NCI-H524 treated with DMSO at 0.1 percent for 48 hours (cell line): Measurements from ENCODE around the gene KCNIP2.

ENCODE experiments used
- DNase-seq: peaks from one replicate; lab custom pipeline; 2025; lab: John Stamatoyannopoulos, UW

KCNIP2 gene

DNA sequence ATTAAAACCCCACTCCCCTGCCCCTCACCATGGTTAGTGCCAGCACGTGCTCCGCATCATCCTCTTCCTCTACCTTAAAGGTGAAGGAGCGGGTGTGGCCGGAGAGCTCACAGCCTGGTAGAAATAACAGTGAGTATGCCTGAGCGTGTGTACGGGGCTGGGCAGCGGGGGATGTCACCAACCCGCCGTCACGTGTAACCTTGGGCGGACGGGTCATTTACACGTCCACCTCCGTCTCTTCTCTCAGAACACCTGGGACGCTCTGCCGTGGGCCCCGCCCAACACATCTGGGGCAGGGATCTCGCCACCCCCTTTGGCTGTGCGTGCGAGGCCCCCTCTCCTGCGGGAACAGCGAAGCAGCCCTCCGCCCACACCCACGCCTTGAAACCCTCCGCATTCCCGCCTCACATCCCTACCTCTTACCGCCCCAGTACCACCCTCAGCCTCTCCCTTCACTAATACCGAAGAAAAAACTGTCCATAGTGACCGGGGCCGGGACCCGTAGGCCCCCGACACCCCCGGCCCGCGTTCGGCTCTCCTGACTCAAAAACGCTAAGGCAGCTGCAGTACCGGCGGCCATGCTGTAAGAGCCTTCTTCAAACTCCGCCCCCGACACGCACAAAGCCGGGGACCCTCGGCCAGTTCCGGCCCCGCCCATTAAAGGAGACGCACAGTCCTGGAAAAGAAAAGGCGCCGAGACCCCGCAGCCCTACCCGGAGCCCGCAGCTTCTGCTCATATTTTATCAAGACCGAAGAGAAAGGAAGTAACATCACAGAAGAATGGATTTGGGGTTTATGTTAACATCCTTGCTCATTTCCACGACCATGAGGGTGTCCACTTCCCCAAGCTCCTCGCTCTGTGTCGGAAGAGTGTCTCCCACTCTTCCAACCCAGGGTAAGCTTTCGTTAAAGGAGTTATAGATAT, 60.5 kb downstream of the KCNIP2 start, which contains the start of gene NPM3:
Gene NPM3 (minus strand): TSS at position 636 of the 925 bp plus-strand sequence. CDS start 56 bp downstream, at position 580.
- DNase-seq = no peak

DNA sequence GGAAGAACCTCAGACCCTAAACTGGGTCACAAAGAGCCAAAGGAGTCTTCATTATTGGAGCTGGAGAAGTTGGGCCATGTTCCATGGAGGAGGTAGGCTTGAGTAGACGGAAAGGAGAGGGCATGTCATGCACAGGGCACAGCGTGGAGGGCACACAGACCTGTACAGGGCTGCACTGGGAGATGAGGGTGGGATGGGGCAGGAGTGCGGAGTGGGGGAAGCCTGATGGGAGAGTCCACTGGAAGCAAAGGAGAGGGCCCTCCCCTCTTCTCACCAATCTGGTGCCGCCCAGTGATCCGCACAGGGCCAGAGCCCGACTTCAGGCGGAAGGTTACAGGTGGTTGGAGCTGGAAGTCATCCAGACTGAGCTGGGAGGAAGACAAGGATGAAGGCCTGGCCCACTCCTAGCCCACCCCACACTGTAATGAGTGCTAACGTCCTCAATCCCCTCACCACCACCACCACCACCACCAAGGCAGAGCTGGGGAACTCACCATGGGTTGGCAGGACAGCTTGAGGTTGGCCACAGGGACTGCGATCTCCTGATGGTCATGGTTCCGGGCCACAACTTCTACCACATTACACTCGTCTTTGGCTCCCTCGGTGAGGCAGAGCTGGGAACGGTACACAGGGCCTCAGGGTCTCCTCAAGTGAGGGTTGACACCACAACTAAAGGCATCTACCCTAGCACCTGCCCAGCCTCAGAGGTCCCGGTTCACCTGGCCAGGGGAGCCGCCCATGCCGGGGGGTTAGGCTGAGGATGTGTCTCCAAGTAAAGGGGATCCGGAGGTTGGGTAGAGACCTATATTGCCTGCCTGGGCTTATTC, 61.4 kb downstream of the KCNIP2 start:
- DNase-seq = no peak

DNA sequence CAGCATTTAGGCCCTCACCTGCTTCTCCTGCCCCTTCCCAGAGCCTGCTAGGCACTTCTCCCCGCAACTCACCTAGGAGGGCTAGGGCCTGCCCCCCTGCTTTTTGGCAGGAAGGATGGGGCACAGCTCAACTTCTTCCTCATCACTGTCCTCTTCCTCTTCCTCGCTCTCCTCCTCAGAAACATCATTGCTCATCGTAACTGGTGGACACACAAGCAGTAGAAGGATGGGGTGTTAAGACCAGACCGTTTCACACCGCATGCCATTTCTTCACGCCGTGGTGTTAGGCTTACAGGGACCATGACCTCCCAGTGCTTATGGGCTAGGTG, 62.0 kb downstream of the KCNIP2 start:
- DNase-seq = no peak

DNA sequence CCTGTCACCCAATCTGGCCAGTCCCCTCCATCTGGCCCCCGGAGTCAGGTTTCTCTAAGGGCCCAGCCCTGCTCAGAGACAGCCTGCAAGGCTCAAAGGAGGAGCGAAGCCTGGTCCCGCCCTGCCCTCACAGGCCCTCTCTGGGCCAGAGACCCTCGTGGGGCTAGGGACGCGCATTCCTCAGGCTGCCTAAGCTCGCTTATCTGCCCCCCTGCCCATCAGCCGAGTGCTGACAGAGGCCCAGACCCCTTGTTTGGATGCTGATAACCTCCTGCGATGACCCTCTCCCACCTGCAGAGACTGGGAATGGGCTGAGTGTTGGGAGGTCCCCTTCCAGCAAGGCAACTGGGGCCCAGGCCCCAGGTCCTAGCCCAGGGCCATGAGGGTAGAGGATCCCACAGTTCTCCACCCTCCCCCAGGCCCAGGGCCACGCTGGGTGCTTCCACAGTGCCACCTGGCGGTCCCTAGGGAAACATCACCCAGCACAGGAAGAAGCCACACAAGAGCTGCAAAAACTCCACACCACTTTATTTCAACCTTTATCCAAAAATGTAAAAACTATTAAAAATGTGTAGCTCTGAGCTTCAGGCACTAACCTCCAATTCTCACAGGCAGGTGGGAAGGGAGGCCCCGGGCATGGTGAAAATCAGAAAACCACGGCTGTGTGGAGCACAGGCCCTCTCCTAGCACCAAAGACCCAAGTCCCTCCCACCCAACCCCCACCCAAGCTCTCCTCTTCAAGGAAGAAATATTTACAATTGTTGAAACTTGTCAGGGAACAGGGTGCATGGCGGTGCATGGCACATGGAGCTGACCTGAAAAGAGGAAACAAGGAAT, 62.6 kb downstream of the KCNIP2 start:
- DNase-seq = peak; percentile 28

DNA sequence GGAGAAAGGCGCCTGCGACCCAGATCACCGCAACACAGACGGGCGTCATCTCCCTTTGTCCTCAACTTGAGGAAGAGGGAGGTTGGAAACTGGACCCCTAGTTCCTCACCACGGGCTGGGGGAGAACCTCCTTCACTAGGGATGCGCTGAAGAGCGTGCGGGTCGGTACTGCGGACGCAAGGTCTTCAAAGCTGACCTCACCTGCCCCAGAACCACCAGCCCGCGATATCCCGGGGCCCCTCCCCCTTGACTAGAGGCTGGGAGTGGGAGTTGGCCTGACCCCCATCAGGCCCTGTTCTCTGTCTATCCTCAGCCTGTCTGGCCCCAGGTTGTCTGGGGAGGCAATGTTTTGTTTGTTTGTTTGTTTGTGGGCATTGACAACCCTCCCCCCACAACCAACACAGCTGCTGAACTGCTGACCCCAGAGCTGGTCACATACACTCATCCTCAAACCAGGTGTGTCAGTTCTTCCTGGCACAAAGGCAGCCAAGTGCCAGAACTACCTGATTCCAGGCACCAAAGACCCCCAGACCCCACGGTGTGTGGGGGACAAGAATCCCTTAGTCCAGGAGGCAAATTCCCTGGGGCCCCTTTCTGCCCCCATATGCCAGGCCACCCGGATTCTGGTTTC, 63.3 kb downstream of the KCNIP2 start:
- DNase-seq = no peak

DNA sequence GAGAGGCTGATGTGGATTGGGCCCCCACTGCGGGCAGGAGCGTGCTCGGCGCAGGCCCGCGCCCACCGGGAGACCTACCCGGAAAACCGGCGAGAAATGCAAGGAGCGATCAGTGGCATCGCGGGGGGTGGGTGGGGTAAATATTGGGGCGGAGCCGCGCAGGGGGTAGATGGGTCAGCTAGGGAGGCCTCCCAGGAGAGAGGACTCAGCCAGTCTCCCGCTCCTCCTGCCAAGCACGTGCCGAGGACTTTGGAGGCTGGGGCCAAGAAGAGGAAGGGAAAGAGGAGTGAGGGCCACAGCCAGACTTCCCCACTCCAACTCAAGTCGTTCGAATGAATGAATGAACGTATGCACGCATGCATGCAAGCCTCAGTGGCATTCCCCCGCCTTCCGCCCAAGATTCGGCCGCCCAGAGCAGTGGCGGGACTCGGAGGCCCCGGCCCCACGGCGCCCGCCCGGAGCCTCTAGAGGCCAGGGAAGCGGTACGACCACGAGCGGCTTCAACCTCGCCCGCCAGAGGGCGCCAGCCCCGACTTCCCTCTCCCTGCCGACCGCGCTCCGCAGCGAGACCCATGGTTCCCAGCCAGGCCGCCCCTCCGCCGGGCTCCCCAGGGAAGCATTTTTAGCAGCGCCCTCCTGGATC, 63.9 kb downstream of the KCNIP2 start:
- DNase-seq = no peak

DNA sequence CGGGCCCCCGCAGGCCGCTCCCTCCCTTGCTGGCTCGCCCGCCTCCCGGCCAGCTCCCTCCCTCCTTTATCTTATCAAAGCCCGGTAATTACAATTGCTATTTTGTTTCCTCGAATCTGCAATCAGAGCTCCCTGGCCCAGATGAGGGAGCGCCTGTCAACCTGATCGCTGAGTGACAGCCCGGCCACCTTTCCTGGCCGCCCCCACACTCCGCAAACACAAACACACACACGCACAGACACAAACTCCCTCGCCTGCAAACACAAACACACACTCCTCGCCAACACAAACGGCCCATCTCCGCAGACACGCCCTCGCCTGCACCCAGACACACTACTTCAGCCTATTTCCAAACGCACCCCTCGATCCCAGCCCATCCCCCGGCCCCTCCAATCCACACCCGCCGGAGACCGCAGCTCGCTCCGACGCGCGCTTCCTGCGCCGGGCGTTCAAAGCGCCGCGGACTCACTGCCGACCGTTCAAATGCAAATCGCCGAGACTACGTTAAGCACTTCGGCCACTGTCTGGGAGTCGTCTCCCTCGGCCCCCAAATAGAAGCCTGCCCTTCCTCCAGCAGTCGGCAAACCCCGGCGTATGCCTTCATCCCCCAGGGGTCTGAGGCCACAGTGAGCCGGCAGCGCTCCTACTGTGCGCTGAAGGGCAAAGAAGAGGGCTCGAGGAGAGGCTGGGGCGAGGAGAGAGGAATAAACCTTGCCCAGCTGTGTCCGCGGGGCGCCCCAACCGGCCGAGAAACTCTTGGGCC, 64.6 kb downstream of the KCNIP2 start:
- DNase-seq = no peak

DNA sequence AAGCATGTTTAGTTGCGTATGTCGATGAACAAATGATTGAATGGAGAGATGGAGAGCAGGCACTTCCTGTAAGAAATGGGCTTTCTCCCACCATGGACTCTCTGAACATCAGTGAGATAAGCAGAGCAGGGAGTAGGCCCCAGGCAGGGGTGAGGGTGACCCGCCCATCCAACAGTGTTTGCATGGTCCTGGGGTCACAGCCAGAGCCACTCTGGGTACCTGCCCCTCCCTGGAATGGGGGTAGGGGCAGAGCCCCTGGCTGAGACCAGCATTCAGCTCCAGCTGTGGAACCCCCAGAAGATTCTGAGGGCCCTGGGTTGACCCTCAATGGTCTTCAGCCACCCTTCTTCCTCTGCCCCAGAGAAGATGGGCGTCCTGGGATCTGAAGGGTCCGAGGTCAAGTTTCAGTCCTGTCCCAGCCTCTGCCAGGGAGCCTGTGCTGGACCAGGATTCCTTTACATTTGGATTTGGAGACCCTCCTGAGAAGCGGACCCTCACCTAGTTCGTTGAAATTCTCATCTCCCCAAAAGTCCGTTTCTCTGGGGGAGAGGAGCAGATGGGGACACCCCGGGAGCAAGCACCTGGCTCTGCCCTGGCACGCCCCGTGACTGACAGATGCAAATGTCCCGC, 65.3 kb downstream of the KCNIP2 start:
- no peak for DNase-seq

DNA sequence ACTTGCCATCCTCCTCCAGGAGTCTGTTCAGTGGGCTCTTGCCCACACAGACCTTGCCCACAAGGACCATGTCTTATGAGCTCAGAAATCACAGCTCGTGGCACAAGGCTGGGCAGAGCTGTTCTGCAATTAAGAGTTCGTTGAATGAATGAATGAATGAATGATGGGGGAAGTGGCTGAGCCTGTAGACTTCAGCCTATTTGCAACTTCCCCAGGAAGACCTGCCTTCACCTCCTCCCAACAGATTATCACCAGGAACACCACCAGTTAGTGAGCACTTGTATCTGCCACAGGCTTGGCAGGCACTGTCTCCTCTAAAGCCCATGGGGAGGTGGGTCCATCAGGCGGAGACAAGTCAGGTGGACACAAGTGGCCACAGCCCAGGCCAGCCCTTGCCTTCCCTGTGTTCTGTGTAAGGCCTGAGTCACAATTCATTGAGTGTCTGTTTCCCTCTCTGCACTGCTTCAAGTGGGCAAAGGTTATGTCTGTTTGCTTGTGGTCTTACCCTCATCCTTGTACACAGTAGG, 65.9 kb downstream of the KCNIP2 start:
- no peak for DNase-seq

DNA sequence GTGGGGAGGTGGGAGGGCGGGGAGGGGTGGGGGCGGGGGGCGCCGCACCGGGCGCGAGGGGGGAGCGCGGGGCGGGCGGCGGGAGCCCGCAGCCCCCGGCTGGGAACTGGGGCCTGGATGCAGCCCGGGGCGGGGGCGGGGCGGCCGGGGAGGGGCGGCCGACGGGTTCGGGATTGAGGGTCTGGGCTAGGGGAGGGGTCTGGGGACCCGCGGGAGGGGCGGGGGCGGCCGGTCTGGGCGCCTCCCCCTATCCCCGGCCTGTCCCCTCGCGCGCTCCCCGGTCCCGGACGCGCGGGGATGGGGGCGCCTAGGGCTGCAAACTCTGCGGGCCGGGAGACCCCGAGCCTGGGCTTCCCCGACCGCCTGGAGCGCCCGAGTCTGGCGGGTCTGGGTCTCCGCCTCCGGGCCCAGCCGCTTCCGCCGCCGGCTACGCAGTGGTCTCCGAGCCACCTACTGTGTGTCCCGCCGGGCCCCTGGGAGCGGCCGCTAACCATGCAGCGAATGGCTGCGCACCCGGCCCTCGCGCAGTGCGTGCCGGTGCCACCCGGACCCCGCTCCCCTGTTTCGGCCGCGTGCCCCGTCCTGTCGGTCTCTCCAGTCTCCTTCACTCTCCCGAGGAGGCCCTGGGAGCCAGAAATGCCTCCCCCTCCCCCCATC, 67.3 kb downstream of the KCNIP2 start:
- no peak for DNase-seq
